Gastrocnemius medialis (tissue), 4 donors: ENCODE measurements around the gene MAD1L1. TPM values are rescaled to one million over a fixed set of nuclear protein-coding genes. Genes with fewer than 3 reads are reported as not detected.

Source experiments
- ATAC-seq, 2 donors: fragments of 150-250 bp; one replicate each; pipeline ENCODE4 v1.9.1; 2016
- DNase-seq, 2 donors: peaks; one replicate each; pipeline ENCODE4 v3.0.0-alpha.2; 2019
- H3K27ac ChIP-seq, 4 donors: fragments of 200-600 bp; sonication (generic); 1 replicate in 1 of 4; 2 replicates in 3 of 4; pipeline ENCODE4 v1.5.1; 2016 to 2018; ENCODE audit warnings: mild to moderate bottlenecking in 2 of 4, moderate library complexity in 1 of 4
- H3K27me3 ChIP-seq, 3 donors: fragments of 200-600 bp; sonication (generic) in 2 of 3; 1 replicate in 1 of 3; 2 replicates in 2 of 3; pipeline versions ENCODE4 v1.5.1 to v1.6.0; 2016 to 2019; ENCODE audit warnings: mild to moderate bottlenecking in 1 of 3, moderate library complexity in 1 of 3
- H3K36me3 ChIP-seq, 2 donors: fragments of 200-600 bp; sonication (generic) in 1 of 2; one replicate each; pipeline ENCODE4 v1.5.1; 2017 to 2018
- H3K4me1 ChIP-seq, 2 donors: fragments of 200-600 bp; sonication (generic) in 1 of 2; one replicate each; pipeline ENCODE4 v1.5.1; 2016 to 2017; ENCODE audit warnings: mild to moderate bottlenecking in 2 of 2
- H3K4me3 ChIP-seq, 4 donors: fragments of 200-600 bp; sonication (generic) in 3 of 4; 1 replicate in 1 of 4; 2 replicates in 3 of 4; pipeline ENCODE4 v1.5.1; 2016 to 2019; ENCODE audit warnings: mild to moderate bottlenecking in 2 of 4
- H3K9me3 ChIP-seq, 3 donors: fragments of 200-600 bp; sonication (generic) in 2 of 3; 1 replicate in 1 of 3; 2 replicates in 2 of 3; pipeline ENCODE4 v1.5.1; 2016 to 2019
- POLR2A ChIP-seq, 2 donors: fragments of 450-650 bp; IDR thresholded peaks; one replicate each; pipeline ENCODE4 v1.6.1; 2017; ENCODE audit warnings: antibody characterized with exemption in 2 of 2, mild to moderate bottlenecking in 2 of 2, moderate library complexity in 2 of 2
- in situ Hi-C, 4 donors: fragments of 200-750 bp; cut with MboI; loops; one replicate each; pipeline versions ENCODE4 v1.15.0 to v1.8.0; 2017; ENCODE audit warnings: low sequenced_read_pairs in 4 of 4
- intact Hi-C: fragments of 100-400 bp; cut with DNase I; formaldehyde crosslinking; loops from one replicate; pipeline ENCODE4 v1.15.1; 2023; ENCODE audit warnings: low total_unique reads
- total RNA-seq, 4 donors: library from RNA; depleted of rRNA; stranded (reverse); fragments of >200 nt; gene quantifications; one replicate each; pipeline versions ENCODE4 v1.1.0 to v1.2.3, GENCODE V29; 2016
- TF ChIP-seq, protein P1 (sequence below), 5 experiments: fragments of 450-650 bp in 3 of 5; fragments of 200-600 bp in 2 of 5; sonication (generic) in 2 of 5; IDR thresholded peaks in 4 of 5; conservative IDR thresholded peaks in 1 of 5; 1 replicate in 4 of 5; 2 replicates in 1 of 5; pipeline ENCODE4 v1.5.1; 2016 to 2019; ENCODE audit warnings: antibody characterized with exemption in 5 of 5, mild to moderate bottlenecking in 3 of 5, moderate library complexity in 3 of 5

Gene MAD1L1
- total RNA-seq, 4 donors from 2014 or later = 19.7 to 32.4 (median 22.7) TPM

- no peaks in the 10 kb centered on the region for H3K27me3 ChIP-seq
- no peak overlapping the region for H3K27ac ChIP-seq
- no peak for ATAC-seq
- no peak overlapping the region for H3K4me3 ChIP-seq
- no peak for DNase-seq
- no peaks in the 10 kb centered on the region for H3K36me3 ChIP-seq
- TF ChIP-seq, protein P1, sequence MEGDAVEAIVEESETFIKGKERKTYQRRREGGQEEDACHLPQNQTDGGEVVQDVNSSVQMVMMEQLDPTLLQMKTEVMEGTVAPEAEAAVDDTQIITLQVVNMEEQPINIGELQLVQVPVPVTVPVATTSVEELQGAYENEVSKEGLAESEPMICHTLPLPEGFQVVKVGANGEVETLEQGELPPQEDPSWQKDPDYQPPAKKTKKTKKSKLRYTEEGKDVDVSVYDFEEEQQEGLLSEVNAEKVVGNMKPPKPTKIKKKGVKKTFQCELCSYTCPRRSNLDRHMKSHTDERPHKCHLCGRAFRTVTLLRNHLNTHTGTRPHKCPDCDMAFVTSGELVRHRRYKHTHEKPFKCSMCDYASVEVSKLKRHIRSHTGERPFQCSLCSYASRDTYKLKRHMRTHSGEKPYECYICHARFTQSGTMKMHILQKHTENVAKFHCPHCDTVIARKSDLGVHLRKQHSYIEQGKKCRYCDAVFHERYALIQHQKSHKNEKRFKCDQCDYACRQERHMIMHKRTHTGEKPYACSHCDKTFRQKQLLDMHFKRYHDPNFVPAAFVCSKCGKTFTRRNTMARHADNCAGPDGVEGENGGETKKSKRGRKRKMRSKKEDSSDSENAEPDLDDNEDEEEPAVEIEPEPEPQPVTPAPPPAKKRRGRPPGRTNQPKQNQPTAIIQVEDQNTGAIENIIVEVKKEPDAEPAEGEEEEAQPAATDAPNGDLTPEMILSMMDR (IDR thresholded peaks at IDR 0.05 in 4 of 5, conservative IDR thresholded peaks at IDR 0.05 in 1 of 5) = no peak
- TF ChIP-seq POLR2A (IDR thresholded peaks at IDR 0.05) = no peak
- intact Hi-C loops = no loop called here
- peaks cover 8 to 11% of the 10 kb centered on the region in 2 donors for H3K4me1 ChIP-seq
- in situ Hi-C loops = no loop called here
- H3K9me3 ChIP-seq = no peaks in the 10 kb centered on the region
Measured at GRCh38 chr7:1952169-1952760, 280.5 kb downstream of the MAD1L1 start.

GRCh38 chr7:1951600-1951999 is 281.1 kb downstream of the MAD1L1 start:
- Histone ChIP-seq H3K27ac (no peak overlapping the region), H3K4me1 (peaks cover 8 to 11% of the 10 kb centered on the region in 2 donors), H3K9me3 (no peaks in the 10 kb centered on the region), H3K27me3 (no peaks in the 10 kb centered on the region), H3K36me3 (no peaks in the 10 kb centered on the region), H3K4me3 (no peak overlapping the region)
- intact Hi-C loops (no loop called here), in situ Hi-C loops (no loop called here)
- no peak for DNase-seq
- peak in 1 of 2 donors; percentile 8 for ATAC-seq
- no peak for TF ChIP-seq POLR2A (IDR thresholded peaks at IDR 0.05)
- TF ChIP-seq, protein P1 (IDR thresholded peaks at IDR 0.05 in 4 of 5, conservative IDR thresholded peaks at IDR 0.05 in 1 of 5) = no peak

- H3K9me3 ChIP-seq = no peaks in the 10 kb centered on the region
- H3K27me3 ChIP-seq = no peaks in the 10 kb centered on the region
- peaks cover 8 to 11% of the 10 kb centered on the region in 2 donors for H3K4me1 ChIP-seq
- DNase-seq (peak in 1 of 2 donors; percentile 48), ATAC-seq (peak; percentile 31 to 75)
- TF ChIP-seq POLR2A (IDR thresholded peaks at IDR 0.05) = no peak
- TF ChIP-seq, protein P1 (IDR thresholded peaks at IDR 0.05 in 4 of 5, conservative IDR thresholded peaks at IDR 0.05 in 1 of 5) = no peak
- H3K27ac ChIP-seq = no peak overlapping the region
- H3K36me3 ChIP-seq = no peaks in the 10 kb centered on the region
- in situ Hi-C loops (no loop called here), intact Hi-C loops (no loop called here)
- H3K4me3 ChIP-seq = no peak overlapping the region
Measured at GRCh38 chr7:1951159-1951536, 281.6 kb downstream of the MAD1L1 start.

GRCh38 chr7:1950452-1951158 is 282.1 kb downstream of the MAD1L1 start:
- DNase-seq (no peak), ATAC-seq (no peak)
- TF ChIP-seq, protein P1 (IDR thresholded peaks at IDR 0.05 in 4 of 5, conservative IDR thresholded peaks at IDR 0.05 in 1 of 5) = no peak
- no peak for TF ChIP-seq POLR2A (IDR thresholded peaks at IDR 0.05)
- Histone ChIP-seq H3K27me3 (no peaks in the 10 kb centered on the region), H3K9me3 (no peaks in the 10 kb centered on the region), H3K27ac (no peak overlapping the region), H3K4me1 (peaks cover 8 to 11% of the 10 kb centered on the region in 2 donors), H3K4me3 (no peak overlapping the region), H3K36me3 (no peaks in the 10 kb centered on the region)
- intact Hi-C loops = no loop called here
- in situ Hi-C loops = no loop called here
